GM12878 (cell line): Measurements from ENCODE around the gene PASK. TPM values are rescaled to one million over a fixed set of nuclear protein-coding genes. Genes with fewer than 3 reads are reported as not detected.

Experiments
- ATAC-seq: fragments of 200-7000 bp; cut with Tn5 transposase; 3 replicates; pipeline ENCODE4 v1.9.1; 2020; ENCODE audit warnings: mild to moderate bottlenecking, moderate library complexity
- BruUV-seq: library from RNA; stranded (reverse); fragments of 400-500 nt; replicated peaks from 2 replicates; lab custom pipeline; 2021; lab: Mats Ljungman, UMichigan
- CTCF ChIA-PET: fragments of 300-600 bp; sonication (Branson Sonifier 250); formaldehyde crosslinking; extraction: SDS; loops from one replicate; lab custom pipeline; 2021; ENCODE audit warnings: inconsistent platforms; lab: Yijun Ruan, JAX
- POLR2A ChIA-PET: fragments of 350-600 bp; formaldehyde crosslinking; extraction: SDS; loops from one replicate; lab custom pipeline; 2021; ENCODE audit warnings: inconsistent platforms; lab: Charles Lee
- RAD21 ChIA-PET: fragments of 300-600 bp; sonication (Branson Sonifier 250); formaldehyde crosslinking; loops from one replicate; lab custom pipeline; 2023; ENCODE audit warnings: antibody characterized with exemption; ENCODE audit not compliant: unreplicated experiment; lab: Charles Lee
- SMC1A ChIA-PET: fragments of 300-600 bp; sonication (Branson Sonifier 250); formaldehyde crosslinking; loops from one replicate; lab custom pipeline; 2023; ENCODE audit not compliant: unreplicated experiment, uncharacterized antibody; lab: Charles Lee
- DNase-seq: peaks from one replicate; pipeline ENCODE4 v3.0.0-alpha.2; 2011; ENCODE audit warnings: low read depth, low spot score
- FAIRE-seq: peaks from 3 replicates; lab custom pipeline; 2011; peaks lifted over from hg19 to GRCh38; lab: Jason Lieb, UNC
- H2AFZ ChIP-seq: 2 replicates; pipeline ENCODE4 v1.6.0; 2011; ENCODE audit warnings: low read depth, low read length, control low read depth; ENCODE audit not compliant: control insufficient read depth
- H3K27ac ChIP-seq: 2 replicates; pipeline ENCODE4 v1.5.1; 2011; ENCODE audit warnings: control low read depth; ENCODE audit not compliant: control insufficient read depth, insufficient read depth
- H3K27me3 ChIP-seq, 2 experiments: replicated peaks in 1 of 2; 2 replicates each; pipeline versions ENCODE4 v1.6.0 to v1.6.1; 2011; ENCODE audit warnings: low read length in 1 of 2; ENCODE audit not compliant: control insufficient read depth in 2 of 2, insufficient read depth in 2 of 2
- H3K36me3 ChIP-seq, 2 experiments: 2 replicates each; pipeline ENCODE4 v1.5.1; 2011; ENCODE audit warnings: low read length in 1 of 2; ENCODE audit not compliant: control insufficient read depth in 2 of 2, insufficient read depth in 2 of 2
- H3K4me1 ChIP-seq: 2 replicates; pipeline ENCODE4 v1.6.1; 2011; ENCODE audit warnings: mild to moderate bottlenecking, low read length, moderate library complexity, mixed read lengths; ENCODE audit not compliant: control insufficient read depth, insufficient read depth
- H3K4me2 ChIP-seq: 2 replicates; pipeline ENCODE4 v1.6.0; 2011; ENCODE audit warnings: control low read depth; ENCODE audit not compliant: control insufficient read depth, insufficient read depth
- H3K4me3 ChIP-seq: fragments of 200-600 bp; sonication (generic); 2 replicates; pipeline ENCODE4 v1.5.1; 2016
- H3K79me2 ChIP-seq: 2 replicates; pipeline ENCODE4 v1.6.0; 2011; ENCODE audit warnings: low read length; ENCODE audit not compliant: control insufficient read depth, insufficient read depth
- H3K9ac ChIP-seq: 2 replicates; pipeline ENCODE4 v1.8.0; 2011; ENCODE audit warnings: low read length, control low read depth, mixed read lengths; ENCODE audit not compliant: control insufficient read depth, insufficient read depth
- H3K9me3 ChIP-seq: replicated peaks from 3 replicates; pipeline ENCODE4 v1.5.1; 2011; ENCODE audit warnings: mild to moderate bottlenecking, low read length; ENCODE audit not compliant: control insufficient read depth, insufficient read depth
- H4K20me1 ChIP-seq: 2 replicates; pipeline ENCODE4 v1.6.0; 2011; ENCODE audit not compliant: control insufficient read depth, insufficient read depth
- MEF2B ChIP-seq: fragments of 450-650 bp; IDR thresholded peaks from 2 replicates; pipeline ENCODE4 v1.6.1; 2018; ENCODE audit warnings: mild to moderate bottlenecking, moderate library complexity; ENCODE audit not compliant: partially characterized antibody, poor library complexity, severe bottlenecking
- TCF7 ChIP-seq: IDR thresholded peaks from 2 replicates; pipeline ENCODE4 v1.6.1; 2014; ENCODE audit warnings: antibody characterized with exemption, borderline replicate concordance
- WGBS: methylation state at CpG from one replicate; pipeline ENCODE4 v1.1.6; 2016; ENCODE audit warnings: low lambda C conversion rate; ENCODE audit not compliant: insufficient replicate concordance, insufficient coverage; ENCODE audit errors: missing lambda C conversion rate; 5-methylcytosine and 5-hydroxymethylcytosine counted together
- in situ Hi-C: fragments of 300-500 bp; cut with MboI; formaldehyde crosslinking; loops from 9 replicates; pipeline ENCODE4 v1.14.3; 2018; ENCODE audit warnings: mixed read lengths
- intact Hi-C: fragments of 100-400 bp; cut with micrococcal nuclease; formaldehyde crosslinking; loops from one replicate; pipeline ENCODE4 v1.14.2; 2022; ENCODE audit not compliant: unreplicated experiment
- polyA plus RNA-seq, 11 experiments: library from polyadenylated mRNA; depleted of rRNA in 4 of 11; unstranded in 6 of 11; stranded (reverse) in 5 of 11; fragments of >200 nt; fragmentation: Nextera tagmentation in 4 of 11; fragmentation: Illumina TruSeq in 1 of 11; extraction: Ambion mirVana in 4 of 11; extraction: Trizol in 1 of 11; gene quantifications; 1 replicate in 1 of 11; 2 replicates in 10 of 11; pipeline versions ENCODE4 v1.2.1 to v1.2.3, GENCODE V29; 2011 to 2016; ENCODE audit warnings: inconsistent platforms in 2 of 11, missing spikeins in 2 of 11, low read depth in 1 of 11
- total RNA-seq, 4 experiments: library from RNA; depleted of rRNA in 3 of 4; stranded (reverse); fragments of >200 nt in 3 of 4; fragmentation: Illumina TruSeq in 1 of 4; extraction: Trizol in 1 of 4; gene quantifications; 2 replicates each; pipeline versions ENCODE4 v1.2.1 to v1.2.3, GENCODE V29; 2013 to 2021

Gene PASK
- total and polyA plus RNA-seq, 10 of the 15 experiments (the other 5 are each of a cell fraction or from before 2014, with no cell fraction given), result 9.6 to 62.2 (median 28.5) TPM

GRCh38 chr2:241088791-241089732 lies 60.2 kb downstream of the PASK start:
- intact Hi-C loops, result loop anchor here (1.0 to 10.0 kb wide), 2 partner anchors 8 to 56 kb away; partner anchors contain the start of gene PASK
- SMC1A ChIA-PET, result interaction anchor here (0.8 to 2.0 kb wide), 10 partner anchors 7 to 62 kb away, joined by 3 to 12 read pairs (median 3); partner anchors contain the start of genes MTERF4, PASK and PPP1R7
- H3K4me3 ChIP-seq, result no peak overlapping the region
- RAD21 ChIA-PET, result interaction anchor here (1.0 to 1.7 kb wide), 9 partner anchors 11 to 61 kb away, joined by 3 to 7 read pairs (median 4); partner anchors contain the start of genes PASK and PPP1R7
- no peak overlapping the region for H2AFZ ChIP-seq
- DNase-seq (no peak), ATAC-seq (no peak), FAIRE-seq (no peak)
- H3K9ac ChIP-seq, result peak overlapping the region; percentile 69
- CTCF ChIA-PET, result interaction anchor here (0.8 to 2.0 kb wide), 4 partner anchors 11 to 569 kb away, joined by 3 to 7 read pairs (median 3); partner anchors contain the start of gene PPP1R7
- BruUV-seq, result no TSS peak
- H3K4me2 ChIP-seq, result peak overlapping the region; percentile 14
- peaks cover 3% of the 10 kb centered on the region for H3K79me2 ChIP-seq
- H3K4me1 ChIP-seq, result peaks cover 19% of the 10 kb centered on the region
- peaks cover 16 to 31% of the 10 kb centered on the region in 2 experiments for H3K36me3 ChIP-seq
- POLR2A ChIA-PET, result interaction anchor here (1.5 to 3.4 kb wide), 2 partner anchors 11 to 61 kb away, joined by 12 to 22 read pairs; partner anchors contain the start of genes MTERF4, PASK and PPP1R7
- H3K27ac ChIP-seq, result peak overlapping the region; percentile 88
- in situ Hi-C loops, result no loop called here
- H3K27me3 ChIP-seq, result no peaks in the 10 kb centered on the region
- H3K9me3 ChIP-seq, result no peaks in the 10 kb centered on the region; the same call in 2 of the 3 replicates
- WGBS, result 65% methylated on average over 20 of the region's 20 CpGs
- TF ChIP-seq TCF7 (no peak), MEF2B (peak; percentile 3)
- H4K20me1 ChIP-seq, result no peaks in the 10 kb centered on the region
